Upper lobe of left lung (tissue), 6 donors: Measurements from ENCODE around the gene SLC25A12. TPM values are rescaled to one million over a fixed set of nuclear protein-coding genes. Genes with fewer than 3 reads are reported as not detected.
A peak's percentile ranks its signal among the peaks of the same experiment; 100 is the strongest.

Source experiments
- ATAC-seq, 2 donors: fragments of 200-7000 bp; cut with Tn5 transposase; one replicate each; pipeline ENCODE4 v1.9.1; 2022; ENCODE audit warnings: mild to moderate bottlenecking in 2 of 2, moderate library complexity in 2 of 2; ENCODE audit not compliant: low FRiP score in 2 of 2
- DNase-seq, 2 donors: peaks; one replicate each; pipeline ENCODE4 v3.0.0-alpha.2; 2019 to 2020
- H3K27ac ChIP-seq, 4 donors: fragments of 200-600 bp; sonication (generic); one replicate each; pipeline ENCODE4 v1.5.1; 2016 to 2019
- H3K27me3 ChIP-seq, 4 donors: fragments of 200-600 bp; sonication (generic); one replicate each; pipeline ENCODE4 v1.5.1; 2017 to 2019
- H3K36me3 ChIP-seq, 4 donors: fragments of 200-600 bp; sonication (generic); one replicate each; pipeline ENCODE4 v1.5.1; 2016 to 2019
- H3K4me1 ChIP-seq, 4 donors: fragments of 200-600 bp; sonication (generic); one replicate each; pipeline ENCODE4 v1.5.1; 2018 to 2019
- H3K4me3 ChIP-seq, 4 donors: fragments of 200-600 bp; sonication (generic); one replicate each; pipeline ENCODE4 v1.5.1; 2017 to 2019; ENCODE audit warnings: mild to moderate bottlenecking in 2 of 4, moderate library complexity in 1 of 4
- H3K9me3 ChIP-seq, 4 donors: fragments of 200-600 bp; sonication (generic); one replicate each; pipeline ENCODE4 v1.5.1; 2018 to 2019
- CTCF ChIP-seq, 6 experiments: fragments of 450-650 bp in 4 of 6; fragments of 200-600 bp in 2 of 6; sonication (generic) in 2 of 6; IDR thresholded peaks; one replicate each; pipeline ENCODE4 v1.5.1; 2016 to 2019; ENCODE audit warnings: antibody characterized with exemption in 6 of 6
- EP300 ChIP-seq, 4 donors: sonication (generic); formaldehyde crosslinking; IDR thresholded peaks; one replicate each; pipeline ENCODE4 v1.5.1; 2017; ENCODE audit warnings: antibody characterized with exemption in 4 of 4, control low read depth in 2 of 4
- POLR2A ChIP-seq, 4 donors: fragments of 450-650 bp; IDR thresholded peaks; one replicate each; pipeline ENCODE4 v1.5.1; 2016 to 2017; ENCODE audit warnings: antibody characterized with exemption in 4 of 4, mild to moderate bottlenecking in 2 of 4
- POLR2AphosphoS5 ChIP-seq, 2 donors: sonication (generic); formaldehyde crosslinking; IDR thresholded peaks; one replicate each; pipeline ENCODE4 v1.5.1; 2017; ENCODE audit warnings: antibody characterized with exemption in 2 of 2
- WGBS, 2 donors: methylation state at CpG; one replicate each; pipeline ENCODE4 v1.1.5; 2017 to 2018; 5-methylcytosine and 5-hydroxymethylcytosine counted together
- total RNA-seq, 6 donors: library from RNA; depleted of rRNA in 4 of 6; stranded (reverse); fragments of >200 nt in 4 of 6; gene quantifications; one replicate each; pipeline versions ENCODE4 v1.1.0 to v1.2.1, GENCODE V29; 2016 to 2021
- donor health status: DM: no; HTN: no; CAD: no; lungs with moderate emphysema.
- donor health status: DM: no; HTN: yes; CAD: no; lungs with severe emphysema.

Gene SLC25A12
- total RNA-seq, 6 donors from 2014 or later: 6.2 to 27.2 (median 11.3) TPM

- DNase-seq (no peak), ATAC-seq (no peak)
- WGBS, 2 donors: 95% methylated on average over 17 of the region's 17 CpGs
- Histone ChIP-seq H3K4me3 (no peak overlapping the region), H3K27ac (no peak overlapping the region), H3K9me3 (no peaks in the 10 kb centered on the region), H3K27me3 (no peaks in the 10 kb centered on the region), H3K4me1 (peaks cover 4 to 26% (median 20%) of the 10 kb centered on the region in 4 donors), H3K36me3 (peaks cover 0 to 21% (median 2%) of the 10 kb centered on the region in 4 donors)
- no peak for TF ChIP-seq POLR2A (IDR thresholded peaks at IDR 0.05)
- no peak for TF ChIP-seq POLR2AphosphoS5 (IDR thresholded peaks at IDR 0.05)
- TF ChIP-seq CTCF (IDR thresholded peaks at IDR 0.05): no peak
- no peak for TF ChIP-seq EP300 (IDR thresholded peaks at IDR 0.05)
Observed at GRCh38 chr2:171924170-171924942, 30.3 kb upstream of the SLC25A12 start.

- TF ChIP-seq POLR2A (IDR thresholded peaks at IDR 0.05): no peak
- no peak for TF ChIP-seq EP300 (IDR thresholded peaks at IDR 0.05)
- TF ChIP-seq CTCF (IDR thresholded peaks at IDR 0.05): no peak
- TF ChIP-seq POLR2AphosphoS5 (IDR thresholded peaks at IDR 0.05): no peak
- H3K27me3 ChIP-seq: no peaks in the 10 kb centered on the region
Observed at GRCh38 chr2:171923206-171923605, 29.2 kb upstream of the SLC25A12 start.

GRCh38 chr2:171922230-171923022 is 28.4 kb upstream of the SLC25A12 start, which contains the start of gene HAT1:
Gene HAT1 (plus strand): TSS chr2:171922461. CDS start chr2:171922501, 40 bp downstream.
- no peaks in the 10 kb centered on the region for H3K27me3 ChIP-seq
- WGBS, 2 donors: 0% methylated on average over 14 to 54 of the region's 61 CpGs
- peak; percentile 99 to 100 for ATAC-seq
- H3K9me3 ChIP-seq: no peaks in the 10 kb centered on the region
- TF ChIP-seq CTCF (IDR thresholded peaks at IDR 0.05): no peak
- TF ChIP-seq EP300 (IDR thresholded peaks at IDR 0.05): peak in 2 of 4 donors; percentile 16 to 33
- peak in 3 of 4 donors; percentile 31 to 72 (median 71) for TF ChIP-seq POLR2A (IDR thresholded peaks at IDR 0.05)
- TF ChIP-seq POLR2AphosphoS5 (IDR thresholded peaks at IDR 0.05): peak; percentile 72 to 89
- H3K4me1 ChIP-seq: peaks cover 4 to 26% (median 20%) of the 10 kb centered on the region in 4 donors
- H3K36me3 ChIP-seq: peaks cover 0 to 15% (median 2%) of the 10 kb centered on the region in 4 donors
- peak within 1 kb of the TSS; percentile 87 to 91 (median 89) for H3K4me3 ChIP-seq
- peak; percentile 96 to 97 for DNase-seq
- peak within 1 kb of the TSS; percentile 92 to 97 (median 95) for H3K27ac ChIP-seq

More at GRCh38 chr2:171923206-171923605, 29.2 kb upstream of the SLC25A12 start:
- peaks cover 4 to 26% (median 20%) of the 10 kb centered on the region in 4 donors for H3K4me1 ChIP-seq
- DNase-seq (no peak), ATAC-seq (peak in 1 of 2 donors; percentile 47)
- no peaks in the 10 kb centered on the region for H3K9me3 ChIP-seq
- peak overlapping the region; percentile 87 to 91 (median 89) for H3K4me3 ChIP-seq
- peak overlapping the region; percentile 92 to 97 (median 95) for H3K27ac ChIP-seq
- WGBS, 2 donors: 25 to 34% methylated on average over 13 of the region's 13 CpGs
- H3K36me3 ChIP-seq: peaks cover 0 to 19% (median 2%) of the 10 kb centered on the region in 4 donors

GRCh38 chr2:171921970-171922229 is 27.9 kb upstream of the SLC25A12 start:
- H3K27ac ChIP-seq: peak overlapping the region; percentile 92 to 97 (median 95)
- H3K4me1 ChIP-seq: peaks cover 4 to 26% (median 20%) of the 10 kb centered on the region in 4 donors
- H3K36me3 ChIP-seq: peaks cover 0 to 11% (median 0%) of the 10 kb centered on the region in 4 donors
- TF ChIP-seq POLR2A (IDR thresholded peaks at IDR 0.05) (no peak), CTCF (IDR thresholded peaks at IDR 0.05) (no peak), POLR2AphosphoS5 (IDR thresholded peaks at IDR 0.05) (no peak), EP300 (IDR thresholded peaks at IDR 0.05) (no peak)
- DNase-seq (no peak), ATAC-seq (no peak)
- WGBS, 2 donors: 11 to 19% methylated on average over 5 of the region's 5 CpGs
- H3K9me3 ChIP-seq: no peaks in the 10 kb centered on the region
- peak overlapping the region; percentile 8 to 91 (median 89) for H3K4me3 ChIP-seq
- H3K27me3 ChIP-seq: no peaks in the 10 kb centered on the region
